GM12872 (cell line): ENCODE results near the gene CCT6A.
A peak's percentile ranks its signal among the peaks of the same experiment; 100 is the strongest.

Experiments
- TF ChIP-seq, protein P1 (sequence below): IDR thresholded peaks from 3 replicates; pipeline ENCODE4 v1.5.1; 2011; ENCODE audit warnings: low read depth, mild to moderate bottlenecking, low read length, moderate library complexity; ENCODE audit not compliant: insufficient read depth

Gene CCT6A

DNA sequence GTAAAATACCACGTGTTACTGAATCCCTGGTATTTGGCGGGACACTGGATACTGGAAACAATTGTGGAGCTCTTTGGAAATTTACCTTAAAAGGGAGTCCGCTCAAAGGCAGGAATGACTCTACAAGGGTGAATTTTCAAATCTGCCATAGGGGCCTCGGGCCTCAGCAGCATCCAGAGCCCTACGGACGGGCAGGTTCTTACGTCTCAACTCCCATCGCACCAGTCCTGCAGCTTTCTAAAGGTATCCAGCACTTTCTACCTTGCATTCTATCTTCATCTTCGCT is 569 bp upstream of the CCT6A start:
- TF ChIP-seq, protein P1, sequence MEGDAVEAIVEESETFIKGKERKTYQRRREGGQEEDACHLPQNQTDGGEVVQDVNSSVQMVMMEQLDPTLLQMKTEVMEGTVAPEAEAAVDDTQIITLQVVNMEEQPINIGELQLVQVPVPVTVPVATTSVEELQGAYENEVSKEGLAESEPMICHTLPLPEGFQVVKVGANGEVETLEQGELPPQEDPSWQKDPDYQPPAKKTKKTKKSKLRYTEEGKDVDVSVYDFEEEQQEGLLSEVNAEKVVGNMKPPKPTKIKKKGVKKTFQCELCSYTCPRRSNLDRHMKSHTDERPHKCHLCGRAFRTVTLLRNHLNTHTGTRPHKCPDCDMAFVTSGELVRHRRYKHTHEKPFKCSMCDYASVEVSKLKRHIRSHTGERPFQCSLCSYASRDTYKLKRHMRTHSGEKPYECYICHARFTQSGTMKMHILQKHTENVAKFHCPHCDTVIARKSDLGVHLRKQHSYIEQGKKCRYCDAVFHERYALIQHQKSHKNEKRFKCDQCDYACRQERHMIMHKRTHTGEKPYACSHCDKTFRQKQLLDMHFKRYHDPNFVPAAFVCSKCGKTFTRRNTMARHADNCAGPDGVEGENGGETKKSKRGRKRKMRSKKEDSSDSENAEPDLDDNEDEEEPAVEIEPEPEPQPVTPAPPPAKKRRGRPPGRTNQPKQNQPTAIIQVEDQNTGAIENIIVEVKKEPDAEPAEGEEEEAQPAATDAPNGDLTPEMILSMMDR: no peak

DNA sequence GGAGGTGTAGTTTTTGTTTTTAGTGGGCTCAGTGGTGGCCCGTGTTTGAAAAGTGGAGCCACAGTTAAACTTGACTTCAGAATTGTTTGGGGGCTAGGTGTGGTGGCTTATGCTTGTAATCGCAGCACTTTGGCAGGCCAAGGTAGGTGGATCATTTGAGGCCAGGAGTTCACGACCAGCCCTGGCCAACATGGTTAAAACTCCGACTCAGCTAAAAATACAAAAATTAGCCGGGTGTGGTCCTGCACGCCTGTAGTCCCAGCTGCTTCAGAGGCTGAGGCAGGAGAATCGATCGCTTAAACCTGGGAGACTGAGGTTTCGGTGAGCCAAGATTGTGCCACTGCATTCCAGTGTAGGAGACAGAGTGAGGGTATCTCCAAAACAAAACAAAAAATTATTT is 1.8 kb downstream of the CCT6A start:
- TF ChIP-seq, protein P1: no peak

DNA sequence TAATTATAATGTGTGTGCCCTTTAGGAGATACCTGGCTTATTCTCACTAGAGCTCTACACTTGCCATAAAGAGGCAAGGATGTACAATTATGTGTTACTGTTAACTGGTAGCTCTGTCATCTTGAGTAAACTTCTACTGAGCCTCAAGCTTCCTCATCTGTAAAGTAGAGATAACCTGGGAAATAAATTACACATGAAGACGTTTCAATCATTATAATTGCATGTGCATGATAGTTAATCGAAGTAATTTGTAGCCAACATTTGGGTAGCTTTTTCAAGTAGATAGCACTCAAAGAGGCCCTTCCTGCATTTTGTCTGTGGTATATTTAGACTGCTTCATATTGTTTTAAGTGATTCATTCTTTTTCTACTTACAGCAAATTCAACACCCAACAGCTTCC is 2.4 kb downstream of the CCT6A start:
- TF ChIP-seq, protein P1: no peak

DNA sequence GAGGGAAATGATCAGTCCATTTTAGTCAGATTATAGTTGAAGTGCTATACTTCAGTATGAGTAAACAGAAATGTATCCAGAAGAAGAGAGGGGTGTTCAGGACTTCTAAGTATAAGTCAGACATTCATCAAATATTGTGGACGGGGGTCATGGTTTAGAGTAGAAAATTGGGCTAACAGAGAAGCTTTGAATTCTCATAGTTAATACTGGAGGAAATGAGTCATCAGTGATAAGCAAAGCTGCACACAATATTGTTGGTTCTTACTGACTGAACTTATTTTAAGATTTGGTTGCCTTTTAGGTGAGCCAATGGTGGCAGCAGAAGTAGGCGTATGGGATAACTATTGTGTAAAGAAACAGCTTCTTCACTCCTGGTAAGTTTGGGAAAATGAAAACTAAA is 10.8 kb downstream of the CCT6A start:
- TF ChIP-seq, protein P1: no peak

DNA sequence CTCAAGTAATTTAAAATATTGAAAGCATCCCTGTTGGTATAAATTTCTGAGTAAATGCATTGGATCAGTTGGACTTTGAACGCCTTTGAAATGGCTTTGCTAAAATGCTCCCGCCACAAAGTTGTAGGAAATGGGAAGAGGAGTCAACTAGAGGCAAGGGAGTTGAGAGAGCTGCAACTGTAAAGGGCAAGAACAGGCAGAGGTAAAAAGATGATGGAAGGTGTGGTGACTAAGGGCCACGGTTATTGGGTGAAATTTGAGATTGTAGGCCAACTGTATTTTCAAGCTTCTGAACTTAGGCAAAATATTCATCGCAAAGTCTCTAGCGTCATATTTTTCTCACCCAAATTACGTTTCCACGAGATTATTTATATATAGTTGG is 11.9 kb downstream of the CCT6A start:
- TF ChIP-seq, protein P1: no peak

DNA sequence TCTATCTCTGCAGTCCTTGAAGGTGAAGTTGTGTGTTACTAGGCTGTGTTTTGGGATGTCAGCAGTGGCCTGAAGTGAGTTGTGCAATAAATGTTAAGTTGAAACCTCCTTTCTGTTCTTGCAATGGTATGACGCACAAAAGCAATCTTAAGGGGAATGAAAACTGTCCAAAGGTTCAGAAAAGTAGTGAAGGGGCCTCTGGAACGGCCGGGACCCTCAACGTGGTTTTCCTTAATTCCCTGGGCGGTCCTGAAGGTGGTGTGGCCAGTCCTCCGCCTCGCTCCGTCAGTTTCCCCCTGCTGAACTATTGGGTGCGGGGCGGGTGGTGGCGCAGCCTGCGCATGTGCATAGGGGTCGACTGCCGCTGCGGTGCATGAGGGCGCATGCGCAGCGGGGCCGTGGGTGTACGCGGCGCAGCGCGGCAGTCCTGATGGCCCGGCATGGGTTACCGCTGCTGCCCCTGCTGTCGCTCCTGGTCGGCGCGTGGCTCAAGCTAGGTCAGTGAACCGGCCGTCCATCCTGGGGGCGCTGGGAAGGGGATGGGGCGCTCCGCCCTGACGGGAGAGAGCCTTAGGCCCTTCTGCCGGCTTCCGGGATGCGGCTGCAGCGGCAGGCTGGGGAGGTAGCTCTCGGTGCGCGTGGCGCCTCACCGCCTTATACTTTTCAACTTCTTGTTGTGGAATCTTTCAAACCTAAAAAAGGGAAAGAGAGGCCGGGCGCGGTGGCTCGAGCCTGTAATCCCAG is 12.5 kb downstream of the CCT6A start, which contains the start of gene SUMF2:
TSS of gene SUMF2 (plus strand) at position 405 of the 744 bp plus-strand sequence. CDS start at position 431, 26 bp downstream.
- TF ChIP-seq, protein P1: 0 out of 3 replicates have a peak, but pooled peaks have one; percentile 18

DNA sequence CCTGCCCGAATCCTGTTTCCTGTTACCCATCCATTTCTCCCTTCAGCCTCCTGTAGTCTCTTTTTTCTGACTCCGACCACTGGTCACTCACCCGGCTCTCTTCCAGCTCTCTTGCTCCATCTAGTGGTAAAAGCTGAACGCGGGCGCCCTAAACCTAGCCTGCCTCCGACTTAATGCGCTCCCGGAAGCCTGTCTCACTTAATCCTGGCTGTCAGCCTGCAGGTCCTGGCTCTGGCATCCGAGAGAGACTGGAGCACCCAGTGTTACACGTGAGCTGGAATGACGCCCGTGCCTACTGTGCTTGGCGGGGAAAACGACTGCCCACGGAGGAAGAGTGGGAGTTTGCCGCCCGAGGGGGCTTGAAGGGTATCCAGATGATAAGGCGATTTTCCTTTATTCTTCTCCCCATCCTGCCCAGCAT is 22.8 kb downstream of the CCT6A start:
- TF ChIP-seq, protein P1: peak; percentile 86

DNA sequence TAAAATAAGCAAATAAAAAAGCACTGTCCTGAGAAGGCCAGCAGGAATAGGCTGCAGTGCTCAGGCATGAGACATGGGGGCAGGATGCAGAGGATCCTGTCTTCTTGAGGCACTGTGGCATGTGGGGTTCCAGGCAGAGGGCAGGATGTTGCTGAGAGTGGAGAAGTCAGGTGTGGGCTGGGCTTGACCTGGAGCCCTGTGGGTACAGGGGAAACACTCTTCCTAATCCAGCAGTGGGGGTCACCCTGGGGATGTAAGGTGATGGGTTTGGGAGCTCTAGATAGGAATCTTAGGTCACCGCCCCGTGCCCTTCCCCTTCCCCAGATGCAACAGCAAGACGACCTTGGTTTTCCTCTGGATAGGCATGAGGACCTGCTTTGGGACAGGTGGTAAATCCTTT is 26.1 kb downstream of the CCT6A start:
- TF ChIP-seq, protein P1: no peak
